Measurements from ENCODE around the gene TMEM212. TPM values are rescaled to one million over a fixed set of nuclear protein-coding genes. Genes with fewer than 3 reads are reported as not detected.

The TMEM212 gene
- total RNA-seq, 1 donor from 2014 or later: 0.09 TPM

DNA sequence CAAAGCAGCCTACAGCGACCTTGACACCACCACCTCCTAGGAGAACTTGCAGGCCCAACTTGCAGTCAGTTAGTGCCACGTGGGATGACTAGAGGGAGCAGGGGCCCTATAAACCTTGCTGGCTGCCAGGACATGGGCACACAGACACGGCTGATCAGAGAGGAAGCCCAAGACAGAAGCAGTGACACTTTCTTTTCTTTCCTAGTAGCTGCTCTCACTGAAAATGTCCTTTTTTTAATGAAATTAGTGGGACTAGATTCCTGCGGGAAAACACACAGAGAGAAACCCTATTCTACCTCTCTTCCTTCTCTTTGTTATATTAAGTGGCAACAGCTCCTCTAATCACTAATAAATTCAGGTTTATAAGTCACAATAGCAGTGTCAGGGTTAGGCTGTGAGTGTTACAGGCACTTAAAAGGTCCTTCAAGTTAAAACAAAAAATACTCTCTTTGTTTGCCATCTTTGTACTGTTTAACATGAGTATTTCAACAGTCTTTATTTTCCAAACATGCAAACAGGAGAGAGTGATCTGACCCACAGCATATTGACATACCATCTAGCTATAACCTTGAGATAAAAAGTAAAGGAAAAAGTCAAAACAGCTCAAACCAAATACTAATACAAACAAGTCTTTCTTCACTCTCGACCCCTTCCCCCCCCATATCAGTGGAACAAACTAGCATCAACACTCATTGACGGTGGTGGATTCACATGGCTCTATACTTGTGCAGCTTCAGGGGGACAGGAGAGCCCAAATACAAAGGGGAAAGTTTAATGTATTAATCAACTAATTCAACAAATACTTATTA lies 2.1 kb upstream of the TMEM212 start:
- H3K36me3 Mint-ChIP-seq (ENCODE audit: low read depth): peaks cover 2% of the 10 kb centered on the region
- H3K27ac Mint-ChIP-seq: no peak overlapping the region
- no peaks in the 10 kb centered on the region for H3K9me3 Mint-ChIP-seq
- DNase-seq (ENCODE audit: low spot score): no peak
- peaks cover 6% of the 10 kb centered on the region for H3K4me1 Mint-ChIP-seq (ENCODE audit: low read depth)
- peaks cover 24% of the 10 kb centered on the region for H3K27me3 Mint-ChIP-seq (ENCODE audit: low read depth)
- no peak overlapping the region for H3K4me3 Mint-ChIP-seq (ENCODE audit: low read depth)
- intact Hi-C loops (cut with micrococcal nuclease): loop anchor here (10.0 kb wide), 2 partner anchors 194 to 264 kb away; partner anchors contain the start of gene FNDC3B

DNA sequence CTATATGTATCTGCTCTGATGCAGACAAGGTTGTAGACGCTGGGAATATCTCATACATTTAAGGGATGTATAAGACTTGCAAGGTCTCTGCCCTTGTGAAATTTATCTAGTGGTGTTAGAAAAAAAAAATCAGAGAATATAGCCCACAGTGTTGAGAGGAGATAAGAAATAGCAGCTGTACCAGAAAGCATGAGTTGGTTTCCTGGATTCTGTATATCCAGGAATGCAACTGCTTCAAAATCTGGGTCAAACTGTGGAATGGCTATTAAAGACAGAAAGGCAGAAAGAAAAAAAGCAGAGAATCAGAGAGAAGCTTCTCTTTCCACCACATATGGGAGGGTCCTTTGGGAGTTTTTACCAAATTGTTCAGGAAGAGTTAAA lies 1.5 kb upstream of the TMEM212 start:
- intact Hi-C loops (cut with micrococcal nuclease): loop anchor here (10.0 kb wide), 2 partner anchors 193 to 263 kb away; partner anchors contain the start of gene FNDC3B
- Mint-ChIP-seq H3K4me3 (ENCODE audit: low read depth) (no peak overlapping the region), H3K27ac (no peak overlapping the region), H3K9me3 (no peaks in the 10 kb centered on the region), H3K36me3 (ENCODE audit: low read depth) (peaks cover 4% of the 10 kb centered on the region), H3K27me3 (ENCODE audit: low read depth) (peaks cover 24% of the 10 kb centered on the region), H3K4me1 (ENCODE audit: low read depth) (peaks cover 12% of the 10 kb centered on the region)
- DNase-seq (ENCODE audit: low spot score): no peak

DNA sequence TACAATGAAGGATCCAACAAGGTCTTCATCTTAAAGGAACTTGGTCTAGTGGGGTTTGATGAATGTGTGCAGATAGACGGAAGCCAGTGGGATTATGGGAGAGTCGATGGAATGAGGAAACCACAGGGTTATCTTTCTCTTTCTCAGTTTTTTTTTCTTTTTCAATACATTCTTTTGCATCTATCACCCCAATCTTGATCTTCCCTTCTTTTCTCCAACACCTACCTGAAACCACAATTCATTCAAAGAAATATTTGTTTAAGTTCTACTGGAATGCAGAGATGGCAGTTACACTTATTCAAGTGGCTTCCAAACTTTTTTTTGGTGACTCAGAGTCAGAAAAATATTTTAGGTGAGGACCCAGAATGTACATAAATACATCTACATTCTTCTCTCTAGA lies 1.7 kb downstream of the TMEM212 start:
- H3K36me3 Mint-ChIP-seq (ENCODE audit: low read depth): peaks cover 7% of the 10 kb centered on the region
- H3K27ac Mint-ChIP-seq: no peak overlapping the region
- H3K4me1 Mint-ChIP-seq (ENCODE audit: low read depth): peaks cover 24% of the 10 kb centered on the region
- H3K4me3 Mint-ChIP-seq (ENCODE audit: low read depth): no peak overlapping the region
- peaks cover 13% of the 10 kb centered on the region for H3K27me3 Mint-ChIP-seq (ENCODE audit: low read depth)
- peaks cover 3% of the 10 kb centered on the region for H3K9me3 Mint-ChIP-seq
- intact Hi-C loops (cut with micrococcal nuclease): loop anchor here (10.0 kb wide), 2 partner anchors 190 to 260 kb away; partner anchors contain the start of gene FNDC3B
- DNase-seq (ENCODE audit: low spot score): no peak

DNA sequence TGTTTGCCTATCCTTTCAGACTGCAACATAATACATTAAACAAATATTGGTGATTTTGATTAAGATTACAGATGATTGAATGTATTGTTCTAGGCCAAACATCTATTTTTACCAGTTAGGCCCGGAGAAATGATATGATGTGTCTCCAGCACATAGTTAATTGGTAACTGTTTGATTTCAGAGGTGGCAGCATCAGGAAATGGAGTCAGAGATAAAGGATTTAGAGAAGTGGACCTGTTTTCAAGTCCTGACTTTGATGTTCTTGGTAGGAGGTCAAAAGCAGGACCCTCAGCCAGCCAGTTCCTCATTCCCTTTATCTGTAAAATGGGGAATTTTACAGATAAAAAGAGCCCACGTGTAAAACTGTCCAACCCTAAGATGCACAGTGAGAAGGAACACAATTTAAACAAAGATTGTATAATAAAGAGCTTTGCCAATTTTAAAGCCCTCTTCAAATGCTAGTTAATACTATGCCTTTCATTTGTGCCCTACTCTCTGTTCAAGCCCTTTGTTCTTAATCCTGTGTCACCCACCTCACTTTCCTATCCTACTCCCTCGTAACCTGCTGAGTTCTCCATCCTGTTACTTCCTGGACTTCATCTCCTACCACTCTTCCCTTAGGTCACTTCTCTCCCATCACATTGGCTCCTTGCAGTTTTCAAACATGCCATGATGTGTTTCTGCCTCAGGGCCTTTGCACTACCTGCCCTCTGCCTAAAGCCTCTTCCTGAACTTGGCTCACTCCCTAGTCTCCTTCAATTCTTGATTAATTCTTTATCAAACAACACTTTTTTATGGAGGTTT lies 2.5 kb downstream of the TMEM212 start:
- peaks cover 12% of the 10 kb centered on the region for H3K27me3 Mint-ChIP-seq (ENCODE audit: low read depth)

DNA sequence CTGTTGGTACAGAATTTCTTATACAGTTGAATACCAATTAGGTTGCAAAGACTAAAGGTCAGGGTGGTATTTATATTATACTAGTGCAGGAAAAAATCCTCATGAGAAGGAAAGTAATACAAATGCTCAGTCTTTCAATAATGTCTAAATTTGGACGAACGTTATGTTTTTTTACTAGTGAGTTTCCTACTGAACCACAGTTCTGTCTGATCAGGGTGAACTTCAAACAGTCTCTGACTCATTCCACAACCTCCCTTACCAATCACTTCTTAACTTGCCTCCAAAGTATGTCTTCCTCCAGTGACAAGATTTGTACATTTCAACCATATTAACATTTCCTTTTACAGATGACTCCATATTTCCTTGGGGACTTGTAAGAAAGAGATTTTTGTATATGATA lies 3.4 kb downstream of the TMEM212 start:
- peak overlapping the region; percentile 84 for H3K27ac Mint-ChIP-seq
- intact Hi-C loops (cut with micrococcal nuclease): loop anchor here (1.0 to 10.0 kb wide), 4 partner anchors 30 to 258 kb away; partner anchors contain the start of gene FNDC3B

More for the DNA sequence above, 2.5 kb downstream of the TMEM212 start:
- Mint-ChIP-seq H3K4me3 (ENCODE audit: low read depth) (no peak overlapping the region), H3K4me1 (ENCODE audit: low read depth) (peaks cover 24% of the 10 kb centered on the region), H3K27ac (peak overlapping the region; percentile 41), H3K9me3 (peaks cover 3% of the 10 kb centered on the region), H3K36me3 (ENCODE audit: low read depth) (peaks cover 7% of the 10 kb centered on the region)
- intact Hi-C loops (cut with micrococcal nuclease): loop anchor here (1.0 to 10.0 kb wide), 4 partner anchors 31 to 259 kb away; partner anchors contain the start of gene FNDC3B
- DNase-seq (ENCODE audit: low spot score): no peak

DNA sequence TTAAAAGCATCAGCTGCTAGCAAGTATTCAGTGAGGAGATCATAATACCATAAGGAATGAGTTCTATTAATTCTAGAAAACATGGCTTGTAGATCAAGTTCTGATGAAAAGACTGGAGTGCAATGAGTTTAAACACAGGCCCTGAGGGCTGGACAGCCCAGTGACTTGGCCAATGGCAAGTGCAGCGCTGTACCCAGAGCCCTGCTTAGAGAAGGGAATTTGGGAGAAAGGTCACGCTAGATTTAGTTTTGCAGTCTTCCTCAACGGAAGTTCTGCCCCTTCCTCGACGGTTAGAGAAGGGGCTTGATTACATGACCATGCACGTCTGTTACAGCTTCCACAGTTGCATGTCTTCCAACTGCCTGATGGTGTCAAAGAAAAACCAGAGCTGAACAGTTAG lies 4.0 kb downstream of the TMEM212 start:
- H3K36me3 Mint-ChIP-seq (ENCODE audit: low read depth): peaks cover 7% of the 10 kb centered on the region

More for the DNA sequence above, 3.4 kb downstream of the TMEM212 start:
- H3K36me3 Mint-ChIP-seq (ENCODE audit: low read depth): peaks cover 7% of the 10 kb centered on the region
- H3K9me3 Mint-ChIP-seq: peaks cover 3% of the 10 kb centered on the region
- H3K27me3 Mint-ChIP-seq (ENCODE audit: low read depth): peaks cover 12% of the 10 kb centered on the region
- peaks cover 24% of the 10 kb centered on the region for H3K4me1 Mint-ChIP-seq (ENCODE audit: low read depth)
- DNase-seq (ENCODE audit: low spot score): no peak
- peak overlapping the region; percentile 47 for H3K4me3 Mint-ChIP-seq (ENCODE audit: low read depth)

DNA sequence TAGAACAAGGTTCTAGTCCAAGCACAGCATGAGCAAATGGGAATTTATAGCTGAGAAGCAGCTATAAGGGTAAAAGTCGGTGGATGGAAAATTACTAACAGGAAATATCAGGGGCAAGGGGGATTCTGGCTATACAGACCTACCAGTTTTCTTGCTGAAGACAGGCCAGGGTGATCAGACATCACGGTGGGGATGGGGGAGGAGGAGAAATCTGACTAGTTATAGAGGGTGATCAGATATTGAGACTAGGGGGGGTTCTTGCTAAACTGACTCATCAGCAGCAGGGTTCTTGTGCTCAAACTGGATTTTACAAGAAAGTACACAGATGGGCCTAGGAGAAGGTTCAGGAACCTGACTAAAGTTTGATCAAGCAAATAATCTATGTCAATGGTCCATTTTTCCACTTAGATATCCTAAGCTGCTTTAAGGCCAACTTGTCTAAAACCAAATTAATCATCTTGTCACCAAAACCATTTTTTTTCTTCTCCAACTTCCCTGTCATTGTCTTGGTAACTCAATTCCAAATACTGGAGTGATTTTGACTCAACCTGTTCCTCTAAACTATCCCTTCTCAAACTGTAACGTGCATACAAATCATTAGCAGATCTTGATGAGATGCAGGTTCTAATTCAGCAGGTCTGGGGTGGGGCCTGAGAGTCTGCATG lies 4.6 kb downstream of the TMEM212 start:
- H3K4me1 Mint-ChIP-seq (ENCODE audit: low read depth): peaks cover 24% of the 10 kb centered on the region
- peaks cover 7% of the 10 kb centered on the region for H3K36me3 Mint-ChIP-seq (ENCODE audit: low read depth)
- no peak overlapping the region for H3K27ac Mint-ChIP-seq
- H3K9me3 Mint-ChIP-seq: peaks cover 5% of the 10 kb centered on the region
- DNase-seq (ENCODE audit: low spot score): no peak
- H3K27me3 Mint-ChIP-seq (ENCODE audit: low read depth): peaks cover 11% of the 10 kb centered on the region
- no peak overlapping the region for H3K4me3 Mint-ChIP-seq (ENCODE audit: low read depth)
- intact Hi-C loops (cut with micrococcal nuclease): loop anchor here (2.0 to 10.0 kb wide), 3 partner anchors 29 to 257 kb away; partner anchors contain the start of gene FNDC3B

More for the DNA sequence above, 4.0 kb downstream of the TMEM212 start:
- intact Hi-C loops (cut with micrococcal nuclease): loop anchor here (2.0 to 10.0 kb wide), 3 partner anchors 30 to 258 kb away; partner anchors contain the start of gene FNDC3B
- H3K4me3 Mint-ChIP-seq (ENCODE audit: low read depth): peak overlapping the region; percentile 47
- peaks cover 24% of the 10 kb centered on the region for H3K4me1 Mint-ChIP-seq (ENCODE audit: low read depth)
- H3K9me3 Mint-ChIP-seq: peaks cover 3% of the 10 kb centered on the region
- H3K27me3 Mint-ChIP-seq (ENCODE audit: low read depth): peaks cover 11% of the 10 kb centered on the region
- H3K27ac Mint-ChIP-seq: peak overlapping the region; percentile 84
- no peak for DNase-seq (ENCODE audit: low spot score)

DNA sequence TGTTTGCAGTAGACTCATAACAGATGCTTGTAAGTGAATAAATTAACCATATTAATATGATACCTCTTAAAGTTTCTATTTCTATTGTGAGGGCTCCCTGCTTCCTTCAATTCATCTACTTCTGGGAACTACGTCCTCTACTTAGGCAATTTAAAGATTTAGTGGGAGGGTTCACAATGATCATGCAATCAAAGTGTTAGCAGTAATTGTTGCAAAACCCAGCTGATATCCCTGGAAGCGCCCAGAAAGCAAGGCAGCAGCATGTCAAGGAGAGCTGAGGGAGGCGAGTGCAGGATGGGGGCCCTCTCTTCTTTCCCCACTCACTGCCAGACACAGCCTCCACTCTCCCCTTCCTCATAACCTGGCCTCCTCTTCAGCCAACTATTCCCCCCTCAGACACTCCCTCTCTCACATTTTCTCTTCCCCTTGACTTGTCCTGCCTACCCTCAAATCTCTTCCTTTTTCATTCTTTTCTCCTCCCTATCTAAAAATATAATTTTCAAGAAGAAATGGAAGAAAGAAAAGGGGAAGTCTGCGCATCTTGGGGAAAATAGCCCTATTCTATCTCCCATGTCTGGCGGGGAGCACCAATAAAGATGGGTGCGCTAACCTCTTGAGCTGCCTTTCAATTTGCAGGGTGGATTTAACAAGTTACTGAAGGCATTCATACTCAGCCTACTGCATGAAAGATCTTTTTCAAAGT lies 6.6 kb downstream of the TMEM212 start:
- Mint-ChIP-seq H3K9me3 (peaks cover 24% of the 10 kb centered on the region), H3K27me3 (ENCODE audit: low read depth) (peaks cover 11% of the 10 kb centered on the region), H3K36me3 (ENCODE audit: low read depth) (peaks cover 9% of the 10 kb centered on the region), H3K27ac (no peak overlapping the region), H3K4me1 (ENCODE audit: low read depth) (peaks cover 24% of the 10 kb centered on the region), H3K4me3 (ENCODE audit: low read depth) (no peak overlapping the region)
- intact Hi-C loops (cut with micrococcal nuclease): loop anchor here (10.0 kb wide), 2 partner anchors 185 to 255 kb away; partner anchors contain the start of gene FNDC3B
- no peak for DNase-seq (ENCODE audit: low spot score)

DNA sequence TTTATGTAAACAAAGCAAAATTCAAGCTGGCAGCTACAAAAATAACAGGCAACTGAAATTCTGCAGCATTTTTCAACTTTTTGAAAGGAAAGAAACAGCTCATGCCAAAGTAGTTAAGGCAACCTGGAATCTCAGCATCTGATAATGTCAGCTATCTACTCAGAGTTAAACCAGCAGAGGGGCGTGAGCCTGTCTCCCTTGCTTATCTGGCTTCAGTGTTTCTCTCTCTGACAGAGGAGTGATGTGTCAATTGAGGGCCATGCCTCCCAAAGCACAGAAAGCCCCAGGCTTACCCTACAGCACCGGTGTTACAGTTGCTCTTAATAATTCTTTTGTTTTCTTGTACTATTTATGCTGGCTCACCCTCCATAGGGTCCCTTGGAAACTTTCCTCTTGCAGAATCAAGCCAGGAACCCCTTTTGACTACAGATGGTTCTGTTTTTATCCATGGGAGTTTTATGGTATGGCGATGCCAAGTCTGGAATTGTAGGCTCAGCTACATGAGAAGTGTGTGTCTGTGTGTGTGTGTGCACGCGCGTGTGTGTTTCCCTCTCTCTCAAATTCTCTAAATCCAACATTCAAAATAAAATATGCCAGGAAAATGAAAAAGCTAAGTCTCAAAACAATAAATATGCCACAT lies 7.3 kb downstream of the TMEM212 start:
- Mint-ChIP-seq H3K27ac (no peak overlapping the region), H3K9me3 (peaks cover 24% of the 10 kb centered on the region), H3K4me3 (ENCODE audit: low read depth) (no peak overlapping the region), H3K4me1 (ENCODE audit: low read depth) (peaks cover 23% of the 10 kb centered on the region), H3K36me3 (ENCODE audit: low read depth) (peaks cover 9% of the 10 kb centered on the region), H3K27me3 (ENCODE audit: low read depth) (peaks cover 11% of the 10 kb centered on the region)
- intact Hi-C loops (cut with micrococcal nuclease): no loop called here
- no peak for DNase-seq (ENCODE audit: low spot score)

DNA sequence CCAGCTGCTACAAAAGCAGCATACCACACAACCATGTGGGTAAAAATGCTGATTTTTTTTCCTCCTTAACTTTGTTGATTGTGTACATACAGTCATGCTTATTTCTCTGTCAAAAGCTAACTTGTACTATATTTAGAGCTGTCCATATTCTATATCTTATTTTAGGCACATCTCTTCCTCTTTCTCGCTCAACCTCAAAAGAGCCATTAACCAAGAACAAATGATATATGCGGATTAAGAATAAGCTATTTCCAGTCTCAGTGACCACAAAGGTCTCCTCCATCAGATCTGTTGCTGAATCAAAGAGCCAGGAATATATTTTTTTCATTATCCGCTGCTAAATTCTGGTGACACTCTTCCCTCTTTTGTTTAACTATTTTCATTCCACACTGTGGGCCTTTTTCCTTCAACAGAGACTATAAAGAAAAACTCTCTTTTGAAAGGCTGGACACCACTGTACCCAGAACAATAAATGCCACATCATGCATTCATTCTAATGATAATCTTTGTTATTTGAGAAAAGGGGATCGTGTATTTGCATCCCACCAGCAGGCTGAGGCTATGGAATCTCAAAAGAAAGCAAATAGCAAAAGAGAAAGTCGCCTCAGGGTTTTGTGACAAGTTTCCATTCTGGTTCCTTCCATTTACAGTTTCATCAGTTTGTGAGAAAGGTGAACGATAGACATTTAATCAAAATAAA lies 8.0 kb downstream of the TMEM212 start:
- no peak for DNase-seq (ENCODE audit: low spot score)

DNA sequence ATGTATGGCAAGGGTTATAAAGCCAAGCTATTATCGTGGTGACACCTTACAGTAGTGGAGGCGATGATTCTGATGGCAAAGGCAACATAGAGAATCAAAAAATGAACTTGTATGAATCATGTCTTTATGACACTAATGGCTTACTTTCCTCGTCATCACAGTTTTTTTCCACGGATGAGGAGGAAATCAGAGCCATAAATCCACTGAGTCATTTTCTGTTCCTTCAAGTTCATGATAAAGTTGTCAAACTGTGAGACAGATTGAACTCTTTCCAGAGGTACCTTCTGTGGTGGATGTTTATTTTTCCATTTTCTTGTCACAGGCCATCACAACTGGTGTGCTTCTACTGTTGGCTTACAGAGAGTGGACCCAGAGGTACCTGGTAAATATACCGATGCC lies 8.5 kb downstream of the TMEM212 start:
- Mint-ChIP-seq H3K27me3 (ENCODE audit: low read depth) (peaks cover 11% of the 10 kb centered on the region), H3K9me3 (peaks cover 24% of the 10 kb centered on the region), H3K36me3 (ENCODE audit: low read depth) (peaks cover 5% of the 10 kb centered on the region), H3K27ac (no peak overlapping the region), H3K4me1 (ENCODE audit: low read depth) (peaks cover 11% of the 10 kb centered on the region), H3K4me3 (ENCODE audit: low read depth) (no peak overlapping the region)
- intact Hi-C loops (cut with micrococcal nuclease): no loop called here
- no peak for DNase-seq (ENCODE audit: low spot score)

More for the DNA sequence above, 8.0 kb downstream of the TMEM212 start:
- peaks cover 24% of the 10 kb centered on the region for H3K9me3 Mint-ChIP-seq
- peaks cover 11% of the 10 kb centered on the region for H3K27me3 Mint-ChIP-seq (ENCODE audit: low read depth)
- intact Hi-C loops (cut with micrococcal nuclease): no loop called here
- peaks cover 17% of the 10 kb centered on the region for H3K4me1 Mint-ChIP-seq (ENCODE audit: low read depth)
- H3K4me3 Mint-ChIP-seq (ENCODE audit: low read depth): no peak overlapping the region
- peaks cover 6% of the 10 kb centered on the region for H3K36me3 Mint-ChIP-seq (ENCODE audit: low read depth)
- H3K27ac Mint-ChIP-seq: no peak overlapping the region

All from activated T-helper 2 cell treated with anti-CD3 and anti-CD28 coated beads, Interferon-gamma antibody, Interleukin-2, Interleukin-4, amounts not matched to agents 10 μg/mL and 5 μg/mL and 100 μg/mL, durations not matched to agents 14 hours and 24 hours and 36 hours (primary cell).